GM18519 (cell line): ENCODE results near the gene IL17B.

Experiments used
- ATAC-seq: cut with Tn5 transposase; IDR thresholded peaks from one replicate; pipeline ENCODE4 v1.9.1; 2021; ENCODE audit warnings: mild to moderate bottlenecking, moderate library complexity; ENCODE audit not compliant: unreplicated experiment, low FRiP score

Gene IL17B, protein sequence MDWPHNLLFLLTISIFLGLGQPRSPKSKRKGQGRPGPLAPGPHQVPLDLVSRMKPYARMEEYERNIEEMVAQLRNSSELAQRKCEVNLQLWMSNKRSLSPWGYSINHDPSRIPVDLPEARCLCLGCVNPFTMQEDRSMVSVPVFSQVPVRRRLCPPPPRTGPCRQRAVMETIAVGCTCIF

DNA sequence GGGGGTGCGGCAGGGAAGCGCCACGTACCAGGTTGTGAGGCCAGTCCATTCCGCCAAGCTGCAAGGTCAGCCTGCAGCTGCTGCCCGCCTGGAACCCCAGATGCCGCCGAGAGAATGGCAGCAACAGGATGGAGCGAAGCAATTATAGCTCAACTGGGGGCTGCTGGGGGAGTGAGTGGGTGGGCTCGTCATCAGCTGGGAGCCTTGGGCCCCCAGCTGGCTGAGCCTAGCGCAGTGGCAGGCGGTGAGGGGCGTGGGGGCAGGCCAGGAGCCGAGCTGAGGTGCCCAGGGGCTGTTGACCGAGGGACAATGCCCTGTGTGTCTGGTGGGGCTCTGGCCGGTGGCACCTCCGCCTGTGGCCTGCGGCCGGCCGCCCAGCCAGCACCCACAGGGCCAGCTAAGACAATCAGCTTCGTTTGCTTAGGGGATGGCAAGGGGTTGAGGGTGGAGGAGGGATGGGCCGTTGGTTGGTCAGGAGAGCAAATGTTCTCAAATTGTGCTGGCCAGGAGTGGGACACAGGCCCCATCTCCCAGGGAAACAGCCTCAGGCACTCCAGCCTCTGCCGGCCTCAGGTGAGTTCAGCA lies at the start of gene IL17B:
IL17B (minus strand) TSS at position 116 of the 585 bp plus-strand sequence; CDS start at position 49, 67 bp downstream.
- ATAC-seq: no peak

DNA sequence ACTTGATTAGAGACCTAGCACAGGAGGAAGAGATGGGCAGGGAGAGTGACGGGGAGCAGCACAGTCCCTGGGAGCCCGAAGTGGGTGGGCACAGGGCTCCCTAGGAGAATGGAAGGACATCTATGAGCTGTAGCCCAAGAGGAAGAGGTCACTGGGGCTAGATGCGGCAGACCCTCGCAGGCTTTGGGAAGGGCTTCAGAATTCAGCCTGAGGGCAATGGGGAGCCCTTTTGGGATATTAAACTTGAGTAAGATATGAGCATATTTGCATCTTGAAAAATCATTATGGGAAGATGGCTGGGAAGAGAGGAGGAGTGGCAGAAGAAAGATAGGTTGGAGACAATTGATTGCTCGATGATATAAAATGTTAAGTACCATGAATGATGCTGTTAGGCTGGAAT lies 48.9 kb upstream of the IL17B start:
- ATAC-seq: no peak

GRCh38 chr5:149427374-149427773 lies 48.3 kb upstream of the IL17B start:
- ATAC-seq: no peak

- ATAC-seq: no peak
Measured at GRCh38 chr5:149426931-149427330, 47.8 kb upstream of the IL17B start.

DNA sequence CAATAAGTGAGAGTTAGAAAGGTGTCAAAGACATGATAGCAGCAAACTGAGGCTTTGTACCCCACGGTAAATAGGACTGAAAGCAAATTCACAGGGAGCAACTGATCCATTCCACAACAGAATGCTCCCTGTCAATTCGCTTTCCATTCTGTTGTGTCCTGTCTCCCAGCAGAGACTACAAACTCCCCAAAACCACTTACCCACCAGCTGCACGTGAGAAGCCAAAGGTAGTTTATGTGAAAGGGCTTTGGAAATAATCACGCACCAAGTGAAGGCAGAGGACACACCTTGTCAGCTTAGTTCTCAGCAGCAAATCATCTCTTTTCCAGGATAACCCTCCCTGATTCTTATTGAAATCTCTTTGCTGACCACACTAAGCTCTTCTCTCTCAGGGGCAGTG lies 46.6 kb upstream of the IL17B start:
- no peak for ATAC-seq

DNA sequence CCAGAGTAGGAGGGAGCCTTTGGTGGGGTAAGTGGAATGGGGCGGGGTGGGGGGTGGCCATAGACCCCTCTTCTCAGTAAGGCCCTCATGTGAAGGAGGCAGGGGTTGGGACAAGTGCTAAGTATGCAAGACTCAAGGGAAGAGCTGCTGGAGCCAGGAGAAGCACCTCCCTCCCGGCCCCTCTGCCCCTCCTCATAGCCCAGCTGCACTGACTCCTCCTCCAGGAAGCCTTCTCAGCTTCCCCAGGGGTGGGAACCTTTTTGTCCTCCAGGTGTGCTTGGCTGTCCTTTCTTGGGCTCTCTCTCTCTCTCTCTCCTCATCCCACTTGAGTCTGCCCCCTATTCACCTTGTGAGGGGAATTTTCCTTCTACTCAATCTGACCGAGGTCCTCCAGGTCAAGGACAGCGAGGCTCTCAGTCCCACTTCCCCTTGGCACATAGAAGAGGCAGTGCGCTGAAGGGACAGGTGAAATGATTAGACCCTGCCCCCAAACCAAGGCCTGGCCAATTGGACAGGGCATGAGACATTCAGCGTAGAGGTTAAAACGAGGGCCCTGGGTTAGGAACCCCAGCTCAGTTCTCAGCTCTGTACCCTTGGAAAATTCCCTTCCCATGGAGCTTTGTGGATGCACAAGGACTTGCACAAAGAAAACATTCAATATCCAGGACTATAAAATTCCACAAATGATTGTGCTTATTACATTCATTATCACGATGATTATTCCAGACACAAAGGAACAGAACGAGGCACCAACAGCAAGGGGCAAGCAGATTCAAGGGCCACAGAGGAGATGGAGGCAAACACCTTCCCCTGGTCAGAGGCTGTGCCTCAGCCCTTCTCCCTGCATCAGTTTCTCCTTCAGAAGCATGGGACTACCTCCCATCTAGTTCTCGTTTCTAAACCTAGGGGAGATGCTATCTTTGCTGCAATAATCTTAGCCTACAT lies 45.6 kb upstream of the IL17B start:
- ATAC-seq: no peak

DNA sequence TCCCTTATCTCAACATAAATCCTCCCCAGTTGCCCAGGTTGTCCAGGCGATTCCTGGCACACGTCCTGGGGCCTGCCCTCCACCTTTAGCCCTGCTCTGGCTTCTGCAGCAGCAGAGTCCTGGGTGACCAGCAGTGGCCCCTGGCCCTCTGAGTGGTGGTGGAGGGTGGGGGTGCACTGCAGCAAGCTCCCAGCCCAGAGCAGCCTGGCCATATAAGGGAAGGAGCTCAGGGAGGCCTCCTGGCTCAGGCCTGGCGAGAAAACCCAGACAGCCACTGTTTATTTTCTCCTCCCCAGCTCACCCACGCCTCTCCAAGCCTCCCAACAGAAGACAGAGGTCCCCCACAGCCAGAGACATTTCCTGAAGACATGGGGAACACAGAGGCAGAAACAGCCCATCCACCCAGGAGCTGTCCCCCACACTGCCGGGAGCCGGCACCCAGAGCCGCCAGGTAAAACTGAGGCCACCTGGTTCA lies 44.7 kb upstream of the IL17B start:
- ATAC-seq: no peak

- no peak for ATAC-seq
Measured at GRCh38 chr5:149423049-149423793, 44.1 kb upstream of the IL17B start.

- no peak for ATAC-seq
Measured at GRCh38 chr5:149422366-149423048, 43.4 kb upstream of the IL17B start.

DNA sequence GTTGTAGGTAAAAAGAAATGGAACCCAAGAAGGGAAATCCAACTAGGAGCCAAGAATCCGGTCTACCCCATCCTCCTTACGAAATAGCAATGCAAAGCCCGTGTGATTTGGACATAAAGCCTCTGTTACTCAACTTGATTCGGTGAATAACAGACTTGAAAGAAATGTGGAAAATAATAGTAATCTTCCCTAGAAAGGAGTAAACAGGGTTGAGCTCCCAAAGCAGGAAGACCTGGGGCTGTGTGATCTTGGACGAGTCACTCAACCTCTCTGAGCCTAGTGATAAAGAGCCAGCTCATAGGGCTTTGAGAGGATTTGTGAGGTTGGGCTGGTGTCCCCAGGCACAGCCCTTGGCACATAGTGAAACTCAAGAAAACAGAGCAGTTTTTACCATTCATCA lies 42.7 kb upstream of the IL17B start:
- ATAC-seq: no peak

DNA sequence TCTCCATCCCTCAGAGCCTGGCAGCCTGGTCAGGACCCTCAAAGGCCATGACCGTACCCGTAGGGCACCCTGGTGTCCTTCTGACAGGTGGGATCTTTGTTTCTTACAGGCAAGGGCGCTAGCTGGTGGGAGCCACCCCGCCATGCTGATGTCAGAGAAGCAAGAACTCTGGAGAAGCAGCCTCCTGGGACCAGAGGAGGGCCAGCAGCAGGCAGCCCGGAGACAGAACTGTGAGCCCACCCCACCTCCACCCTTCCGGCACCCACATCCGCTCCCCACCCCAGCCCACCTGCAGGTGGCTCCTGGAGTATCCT lies 42.2 kb upstream of the IL17B start:
- no peak for ATAC-seq

GRCh38 chr5:149420545-149421371 lies 41.7 kb upstream of the IL17B start:
- ATAC-seq: no peak

DNA sequence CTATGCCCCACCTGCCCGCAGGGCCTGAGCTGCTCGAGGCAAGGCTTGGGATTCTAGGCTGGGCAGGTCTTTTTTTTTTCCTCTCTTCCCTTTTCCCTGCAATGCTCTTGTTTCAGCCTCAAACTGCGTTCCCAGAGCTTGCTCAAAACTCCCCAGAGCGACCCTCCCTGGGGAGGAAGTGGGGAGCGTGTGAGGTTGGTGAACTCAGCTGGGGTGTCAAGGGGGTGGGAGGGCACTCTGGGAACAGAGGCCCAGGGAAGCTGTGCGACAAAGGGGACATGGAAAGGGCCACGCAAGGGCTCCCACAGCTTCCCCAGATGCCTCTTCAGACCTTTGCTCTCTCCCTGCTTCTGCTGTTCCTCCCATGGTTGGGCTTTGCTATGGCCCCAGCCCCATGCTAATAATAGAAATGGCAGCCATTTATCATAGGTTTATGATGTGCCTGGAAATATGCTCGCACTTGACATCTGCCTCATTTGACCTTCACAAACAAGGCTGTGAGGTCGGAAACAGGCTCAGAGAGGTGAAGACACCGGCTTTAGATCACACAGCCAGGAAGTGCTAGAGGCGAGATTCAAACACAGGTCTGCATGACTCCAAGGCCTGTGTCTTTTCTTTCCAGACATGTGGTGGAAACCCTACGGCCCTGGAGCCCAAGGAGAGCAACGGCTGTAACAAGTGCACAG lies 40.9 kb upstream of the IL17B start:
- no peak for ATAC-seq

DNA sequence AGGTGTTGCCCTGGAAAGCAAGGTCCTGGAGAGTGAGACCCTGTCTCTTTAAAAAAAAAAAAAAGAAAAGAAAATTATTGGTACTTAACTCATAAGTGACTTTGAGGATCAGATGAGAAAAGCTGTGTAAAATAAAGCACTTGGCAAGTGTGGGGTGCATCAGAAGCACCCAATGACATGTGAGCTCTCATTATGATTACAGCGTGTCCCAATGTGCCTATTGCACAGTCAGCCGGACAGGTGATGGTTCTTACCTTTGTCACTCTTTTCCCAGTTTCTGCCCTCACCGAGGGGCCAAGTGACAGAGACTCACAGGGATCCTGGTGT lies 40.4 kb upstream of the IL17B start:
- no peak for ATAC-seq

DNA sequence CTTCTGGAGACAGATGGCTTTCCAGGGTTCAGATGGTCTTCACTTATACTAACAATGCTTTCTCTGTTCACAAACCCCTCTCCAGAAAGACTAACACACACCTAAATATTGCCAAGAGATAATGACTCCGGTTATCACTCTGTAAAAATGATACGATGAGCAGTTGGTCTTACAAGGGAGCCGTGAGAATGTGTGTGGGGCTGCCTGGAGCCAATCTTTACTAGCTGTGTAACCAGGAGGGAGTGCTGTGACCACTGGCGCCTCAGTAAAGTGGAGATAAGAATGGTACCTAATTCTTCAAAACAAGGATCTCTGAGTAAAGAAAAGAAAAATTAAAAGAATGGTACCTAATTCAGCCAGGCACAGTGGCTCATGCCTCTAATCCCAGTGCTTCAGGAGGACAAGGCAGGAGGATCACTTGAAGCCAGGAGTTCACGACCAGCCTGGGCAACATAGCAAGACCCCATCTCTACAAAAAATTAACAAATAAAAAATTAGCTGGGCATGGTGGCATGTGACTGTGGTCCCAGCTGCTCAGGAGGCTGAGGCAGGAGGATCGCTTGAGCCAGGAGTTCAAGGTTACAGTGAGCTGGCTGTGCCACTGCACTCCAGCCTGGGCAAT lies 39.9 kb upstream of the IL17B start:
- ATAC-seq: no peak

DNA sequence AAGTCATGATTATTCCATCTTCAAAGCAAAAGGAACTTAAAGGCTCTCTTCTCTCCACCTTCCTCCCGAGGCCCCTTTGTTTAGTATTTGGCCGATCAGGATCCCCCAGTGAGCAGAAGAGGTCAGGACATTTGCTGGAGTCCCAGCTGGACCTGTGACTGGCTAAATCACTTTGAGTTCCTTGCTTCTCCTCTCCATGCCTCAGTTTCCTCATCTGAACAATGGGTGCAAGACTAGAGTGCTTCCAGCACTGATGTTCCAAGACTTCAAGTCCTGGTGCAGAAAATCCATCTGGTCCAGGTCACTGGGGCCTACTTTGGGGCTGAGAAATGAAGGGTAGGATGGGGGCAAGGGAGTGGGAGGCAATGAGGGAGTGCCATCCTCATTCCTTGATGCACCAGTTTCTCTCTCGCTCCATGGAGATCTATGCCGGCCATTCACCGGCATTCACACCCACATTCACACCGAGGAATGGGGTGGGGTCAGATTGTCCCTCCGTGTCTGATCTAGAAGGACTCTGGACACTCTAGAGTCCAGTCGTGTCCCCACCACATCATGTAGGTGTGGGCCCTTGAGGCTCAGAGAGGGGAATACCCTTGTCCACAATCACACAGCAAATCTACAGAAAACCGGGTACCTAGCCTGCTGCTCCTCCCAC lies 38.7 kb upstream of the IL17B start:
- ATAC-seq: no peak

DNA sequence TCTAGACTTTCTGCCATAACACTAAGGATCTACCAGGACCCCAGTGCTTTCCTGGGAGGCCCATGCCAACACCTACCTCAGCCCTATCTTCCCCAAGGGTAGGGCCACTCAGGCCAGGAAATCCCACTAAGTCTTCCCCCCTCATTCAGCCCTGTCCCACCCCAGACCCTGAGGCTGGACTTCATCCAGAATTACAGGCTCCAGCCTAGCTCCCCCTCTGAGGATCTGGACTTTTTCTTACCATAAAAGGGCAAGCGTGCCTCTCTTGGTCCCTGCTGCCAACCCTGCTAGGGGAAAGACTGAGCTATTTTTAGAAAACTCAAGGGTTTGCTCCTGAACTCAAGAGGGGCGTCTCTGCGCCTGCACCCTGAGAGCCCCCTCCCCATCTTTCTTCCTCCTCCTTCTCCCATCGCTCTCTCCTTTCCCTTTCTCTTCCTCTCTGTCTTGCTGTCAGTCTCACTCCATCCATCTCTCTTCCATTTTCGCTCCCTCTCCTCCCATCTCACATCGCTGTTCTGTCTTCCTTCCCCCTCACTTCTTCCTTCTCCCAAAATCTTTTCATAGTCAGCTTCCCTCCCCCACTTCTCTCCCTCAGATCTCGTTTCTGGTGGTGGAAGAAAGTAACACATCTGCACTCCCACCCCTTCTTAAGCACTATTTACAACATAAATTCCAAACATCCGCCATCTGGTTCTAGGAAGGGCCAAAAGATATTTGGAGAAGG lies 38.1 kb upstream of the IL17B start:
- ATAC-seq: no peak
